ENCODE data around the gene MUC4. TPM values are rescaled to one million over a fixed set of nuclear protein-coding genes. Genes with fewer than 3 reads are reported as not detected.
A peak's percentile ranks its signal among the peaks of the same experiment; 100 is the strongest.

MUC4 gene
- total RNA-seq, 4 donors from 2014 or later, result 0.26 to 1.0 (median 0.30) TPM

GRCh38 chr3:195770081-195770840 lies 41.5 kb downstream of the MUC4 start:
- H3K9me3 ChIP-seq, result no peaks in the 10 kb centered on the region
- no peak overlapping the region for H3K27ac ChIP-seq
- no peaks in the 10 kb centered on the region for H3K27me3 ChIP-seq
- H3K4me3 ChIP-seq, result no peak overlapping the region
- intact Hi-C loops (cut with DNase I; ENCODE audit: low total_unique reads), result no loop called here
- H3K4me1 ChIP-seq, result no peaks in the 10 kb centered on the region
- TF ChIP-seq CTCF (IDR thresholded peaks at IDR 0.05) (no peak), POLR2A (IDR thresholded peaks at IDR 0.05) (no peak)
- no peaks in the 10 kb centered on the region for H3K36me3 ChIP-seq
- DNase-seq, result peak in 1 of 2 donors; percentile 7

GRCh38 chr3:195769551-195769950 lies 42.2 kb downstream of the MUC4 start:
- DNase-seq, result peak in 1 of 2 donors; percentile 3
- Histone ChIP-seq H3K27ac (no peak overlapping the region), H3K36me3 (no peaks in the 10 kb centered on the region), H3K4me1 (no peaks in the 10 kb centered on the region), H3K27me3 (no peaks in the 10 kb centered on the region), H3K4me3 (no peak overlapping the region), H3K9me3 (no peaks in the 10 kb centered on the region)
- TF ChIP-seq CTCF (IDR thresholded peaks at IDR 0.05), result no peak
- no peak for TF ChIP-seq POLR2A (IDR thresholded peaks at IDR 0.05)
- intact Hi-C loops (cut with DNase I; ENCODE audit: low total_unique reads), result no loop called here

- Histone ChIP-seq H3K4me3 (no peak overlapping the region), H3K27me3 (no peaks in the 10 kb centered on the region), H3K4me1 (no peaks in the 10 kb centered on the region), H3K9me3 (no peaks in the 10 kb centered on the region), H3K27ac (no peak overlapping the region), H3K36me3 (no peaks in the 10 kb centered on the region)
- peak in 1 of 2 donors; percentile 5 for DNase-seq
- TF ChIP-seq POLR2A (IDR thresholded peaks at IDR 0.05), result no peak
- no peak for TF ChIP-seq CTCF (IDR thresholded peaks at IDR 0.05)
- intact Hi-C loops (cut with DNase I; ENCODE audit: low total_unique reads), result no loop called here
Observed at GRCh38 chr3:195768831-195769303, 42.9 kb downstream of the MUC4 start.

DNA sequence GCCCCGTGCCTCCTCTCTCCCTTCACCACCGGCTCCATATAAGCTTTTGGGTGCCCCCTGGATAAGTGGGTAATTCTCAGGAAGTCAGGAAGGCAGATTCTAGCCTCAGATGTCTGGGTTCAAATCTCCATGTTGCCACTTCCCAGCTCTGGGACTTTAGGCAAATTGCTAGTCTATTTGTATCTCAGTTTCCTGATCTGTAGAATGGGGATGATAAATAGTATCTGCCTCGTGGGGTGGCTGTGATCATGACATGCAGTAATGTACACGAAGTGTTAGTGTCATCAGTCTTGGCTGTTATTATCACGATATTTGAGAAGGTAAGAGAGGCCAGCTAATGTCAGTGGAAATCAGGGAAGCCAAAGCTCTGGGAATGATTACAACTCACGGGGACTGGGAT lies 43.3 kb downstream of the MUC4 start:
- intact Hi-C loops (cut with DNase I; ENCODE audit: low total_unique reads), result no loop called here
- H3K27me3 ChIP-seq, result no peaks in the 10 kb centered on the region

More for the DNA sequence above, 43.3 kb downstream of the MUC4 start:
- Histone ChIP-seq H3K4me3 (no peak overlapping the region), H3K27ac (no peak overlapping the region), H3K36me3 (no peaks in the 10 kb centered on the region), H3K9me3 (no peaks in the 10 kb centered on the region), H3K4me1 (no peaks in the 10 kb centered on the region)
- no peak for TF ChIP-seq POLR2A (IDR thresholded peaks at IDR 0.05)
- TF ChIP-seq CTCF (IDR thresholded peaks at IDR 0.05), result no peak
- no peak for DNase-seq
